IMR-90 (cell line): ENCODE measurements around the gene SENP7.

Experiments
- BHLHE40 ChIP-seq: fragments of 150-350 bp; IDR thresholded peaks from 2 replicates; pipeline ENCODE4 v1.6.1; 2016; ENCODE audit warnings: mild to moderate bottlenecking, low read depth, low read length
- CTCF ChIP-seq: conservative IDR thresholded peaks from 2 replicates; pipeline ENCODE4 v1.5.1; 2012; ENCODE audit warnings: mild to moderate bottlenecking, low read depth, low read length, improper control_type of control experiment
- FOS ChIP-seq: fragments of 150-350 bp; IDR thresholded peaks from 2 replicates; pipeline ENCODE4 v1.6.1; 2016; ENCODE audit warnings: low read depth, low read length
- NFE2L2 ChIP-seq: fragments of 150-350 bp; IDR thresholded peaks from 2 replicates; pipeline ENCODE4 v1.6.1; 2016; ENCODE audit warnings: low read depth, mild to moderate bottlenecking, low read length
- SMC3 ChIP-seq: fragments of 150-350 bp; IDR thresholded peaks from 2 replicates; pipeline ENCODE4 v1.6.1; 2016; ENCODE audit warnings: low read depth, mild to moderate bottlenecking, antibody characterized with exemption, low read length, moderate library complexity

- TF ChIP-seq SMC3 (no peak), CTCF (no peak), BHLHE40 (no peak), NFE2L2 (no peak), FOS (no peak)
Observed at GRCh38 chr3:101454629-101455028, 58.4 kb downstream of the SENP7 start.
